ENCODE results near the gene INPP4B.
"Not testable (repeated sequence)": the region's sequence is repeated elsewhere in the genome, so short reads cannot be mapped to it uniquely, and the experiment has no call there.

Gene INPP4B

DNA sequence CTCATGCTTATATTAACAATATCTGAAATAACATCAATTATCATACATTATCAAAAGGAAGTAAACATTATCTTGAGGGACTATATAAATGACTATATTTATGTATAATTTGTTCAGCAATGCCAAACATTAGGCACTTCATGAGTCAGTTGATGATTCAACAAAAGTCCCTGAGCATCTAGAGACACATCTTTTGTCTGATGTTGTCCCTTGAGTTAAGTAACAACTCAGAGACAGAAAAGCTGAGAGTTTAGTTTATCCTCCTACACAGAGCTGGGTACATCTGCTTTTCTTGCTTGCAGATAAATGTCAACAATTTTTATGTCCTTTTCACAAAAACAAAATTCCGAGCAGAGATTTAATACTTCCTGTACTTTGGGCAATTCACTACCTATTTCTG lies 311.1 kb downstream of the INPP4B start:
- no peak for DNase-seq

GRCh38 chr4:142532054-142532453 lies 314.0 kb downstream of the INPP4B start:
- no peak for DNase-seq

GRCh38 chr4:142530728-142531127 lies 315.4 kb downstream of the INPP4B start:
- DNase-seq = no peak

GRCh38 chr4:142528433-142528832 lies 317.7 kb downstream of the INPP4B start:
- no peak for DNase-seq

DNA sequence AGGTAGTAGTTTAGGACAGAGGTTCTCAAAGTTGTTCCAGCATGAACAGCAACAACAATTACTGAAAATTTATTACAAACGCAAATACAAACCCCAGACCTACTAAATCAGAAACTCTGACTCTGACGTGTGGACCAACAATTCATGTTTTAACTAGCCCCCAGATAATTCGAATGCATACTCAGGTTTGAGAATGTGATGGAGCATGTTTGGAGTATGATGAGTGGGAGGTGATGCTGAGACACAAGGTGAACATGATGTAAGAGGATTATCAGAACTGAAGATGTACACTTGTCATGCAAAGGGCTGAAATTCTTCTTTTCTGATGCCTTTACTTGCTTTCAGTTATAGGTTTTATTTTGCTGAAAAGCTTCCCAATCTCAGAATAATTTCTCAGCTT lies 323.0 kb downstream of the INPP4B start:
- no peak for DNase-seq

DNA sequence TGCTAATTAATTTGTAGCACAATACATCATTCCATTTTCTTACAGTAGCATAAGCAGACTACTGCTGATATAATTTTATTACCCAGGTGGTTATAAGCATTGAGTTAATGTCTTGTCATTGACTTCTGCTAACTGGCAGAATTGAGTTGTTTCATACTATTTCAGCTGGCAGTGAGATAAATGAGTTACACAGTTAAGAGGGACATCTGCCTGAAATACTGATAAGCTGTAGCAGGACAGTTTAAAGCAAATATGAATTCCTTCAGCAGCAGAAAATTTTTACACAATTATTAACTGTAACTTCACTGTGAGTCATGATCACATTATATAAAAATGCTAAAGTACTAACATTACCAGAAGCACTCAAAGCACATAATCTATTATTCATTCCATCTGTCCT lies 326.8 kb downstream of the INPP4B start:
- no peak for DNase-seq

GRCh38 chr4:142516686-142517526 lies 329.2 kb downstream of the INPP4B start:
- DNase-seq = no peak

DNA sequence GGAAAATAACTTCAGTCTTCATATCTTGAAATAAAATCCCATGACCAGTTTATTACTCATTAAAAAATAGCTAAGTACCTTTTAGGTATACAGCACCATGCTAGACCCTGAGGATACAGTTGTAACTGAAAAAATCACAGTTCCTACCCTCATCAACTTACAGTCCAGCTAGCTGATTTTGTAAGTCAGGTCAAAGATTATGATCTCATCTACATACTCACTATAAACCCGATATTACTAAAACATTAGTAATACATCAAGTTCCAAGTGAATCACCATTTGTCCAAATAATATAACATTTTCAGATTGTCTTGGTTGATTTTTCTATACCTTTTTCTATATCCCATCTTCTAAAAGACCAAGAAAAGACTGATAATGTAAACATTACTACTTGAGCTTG lies 333.9 kb downstream of the INPP4B start:
- DNase-seq = no peak

DNA sequence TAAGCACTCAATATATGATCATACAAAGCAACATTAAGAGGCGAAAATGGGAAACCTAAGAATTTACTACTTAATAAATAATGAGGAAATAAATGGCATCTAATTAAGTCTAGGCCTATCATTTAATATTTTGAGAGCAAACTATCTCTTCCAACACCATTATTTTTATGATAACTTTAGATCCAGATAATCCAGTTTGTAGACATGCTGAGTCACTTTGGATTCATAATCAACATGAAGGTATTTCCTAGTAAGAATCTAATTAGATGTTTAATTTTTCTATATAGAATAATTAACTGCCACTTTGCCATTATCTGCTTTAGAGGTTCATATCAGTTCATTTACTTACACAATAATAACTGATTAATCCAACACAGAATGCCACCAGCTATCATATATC lies 336.2 kb downstream of the INPP4B start:
- no peak for DNase-seq

GRCh38 chr4:142509381-142509780 lies 336.7 kb downstream of the INPP4B start:
- DNase-seq = not testable (repeated sequence)

- DNase-seq = no peak
These were observed 345.1 kb downstream of the INPP4B start for GRCh38 chr4:142500966-142501365.

- no peak for DNase-seq
These were observed 348.5 kb downstream of the INPP4B start for GRCh38 chr4:142497606-142498005.

DNA sequence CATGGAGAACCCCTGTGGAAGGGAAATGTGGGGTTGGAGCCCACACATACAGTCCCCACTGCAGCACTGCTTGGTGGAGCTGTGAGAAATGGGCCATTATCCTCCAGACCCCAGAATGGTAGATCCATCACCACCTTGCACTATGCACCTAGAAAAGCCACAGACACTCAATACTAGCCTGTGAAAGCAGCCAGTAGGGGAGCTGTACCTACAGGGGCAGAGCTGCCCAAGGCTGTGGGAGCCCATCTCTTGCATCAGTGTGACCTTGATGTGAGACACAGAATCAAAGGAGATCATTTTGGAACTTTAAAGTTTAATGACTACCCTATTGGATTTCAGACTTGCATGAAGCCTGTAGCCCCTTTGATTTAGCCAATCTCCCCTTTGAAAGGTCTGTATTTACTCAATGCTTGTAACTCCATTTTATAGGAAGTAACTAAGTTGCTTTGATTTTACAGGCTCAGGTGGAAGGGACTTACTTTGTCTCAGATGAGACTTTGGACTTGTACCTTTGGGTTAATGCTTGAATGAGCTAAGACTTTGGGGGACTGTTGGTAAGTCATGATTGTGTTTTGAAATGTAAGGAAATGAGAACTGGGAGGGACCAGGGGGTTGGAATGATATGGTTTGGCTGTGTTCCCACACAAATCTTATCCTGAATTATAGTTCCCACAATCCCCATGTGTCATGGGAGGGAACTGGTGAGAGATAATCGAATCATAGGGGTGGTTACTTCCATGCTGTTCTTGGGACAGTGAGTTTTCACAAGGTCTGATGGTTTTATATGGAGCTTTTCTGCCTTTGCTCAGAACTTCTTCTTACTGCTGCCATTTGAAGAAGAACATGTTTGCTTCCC lies 352.6 kb downstream of the INPP4B start:
- no peak for DNase-seq

- no peak for DNase-seq
These were observed 360.6 kb downstream of the INPP4B start for GRCh38 chr4:142485452-142485851.

DNA sequence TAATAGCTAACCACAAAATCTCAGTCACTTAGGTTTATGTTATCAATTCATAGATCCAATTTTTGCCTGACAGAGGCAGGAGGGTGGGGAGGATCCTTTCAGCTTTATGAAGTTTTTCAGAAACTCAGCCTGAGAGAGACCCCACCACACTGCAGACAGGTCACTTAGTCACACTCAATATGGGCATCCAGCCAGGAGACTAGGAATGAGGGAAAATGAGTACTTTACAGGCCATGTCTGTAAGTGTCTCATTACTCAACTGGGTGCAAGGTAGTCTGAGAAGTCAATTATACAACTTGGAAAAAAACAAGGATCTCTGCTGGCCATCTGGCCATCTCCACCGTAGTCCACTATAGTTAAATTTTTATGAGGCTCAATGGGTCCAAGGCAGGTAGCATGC lies 365.9 kb downstream of the INPP4B start:
- no peak for DNase-seq

DNA sequence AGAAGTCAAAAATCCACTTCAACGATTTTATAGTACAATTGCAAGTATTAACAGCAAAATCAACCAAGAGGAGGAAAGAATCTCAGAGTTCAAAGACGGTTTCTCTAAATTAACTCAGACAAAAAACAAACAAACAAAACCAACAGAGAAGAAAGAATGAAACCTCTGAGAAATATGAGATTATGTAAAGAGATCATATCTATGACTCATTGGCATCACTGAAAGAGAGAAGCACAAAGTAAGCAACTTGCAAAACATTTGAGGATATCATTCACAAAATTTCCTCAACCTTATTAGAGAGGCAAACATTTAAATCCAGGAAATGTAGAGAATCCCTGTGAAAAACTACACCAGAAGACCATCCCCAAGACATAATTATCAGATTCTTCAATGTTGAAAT lies 370.4 kb downstream of the INPP4B start:
- DNase-seq = no peak

DNA sequence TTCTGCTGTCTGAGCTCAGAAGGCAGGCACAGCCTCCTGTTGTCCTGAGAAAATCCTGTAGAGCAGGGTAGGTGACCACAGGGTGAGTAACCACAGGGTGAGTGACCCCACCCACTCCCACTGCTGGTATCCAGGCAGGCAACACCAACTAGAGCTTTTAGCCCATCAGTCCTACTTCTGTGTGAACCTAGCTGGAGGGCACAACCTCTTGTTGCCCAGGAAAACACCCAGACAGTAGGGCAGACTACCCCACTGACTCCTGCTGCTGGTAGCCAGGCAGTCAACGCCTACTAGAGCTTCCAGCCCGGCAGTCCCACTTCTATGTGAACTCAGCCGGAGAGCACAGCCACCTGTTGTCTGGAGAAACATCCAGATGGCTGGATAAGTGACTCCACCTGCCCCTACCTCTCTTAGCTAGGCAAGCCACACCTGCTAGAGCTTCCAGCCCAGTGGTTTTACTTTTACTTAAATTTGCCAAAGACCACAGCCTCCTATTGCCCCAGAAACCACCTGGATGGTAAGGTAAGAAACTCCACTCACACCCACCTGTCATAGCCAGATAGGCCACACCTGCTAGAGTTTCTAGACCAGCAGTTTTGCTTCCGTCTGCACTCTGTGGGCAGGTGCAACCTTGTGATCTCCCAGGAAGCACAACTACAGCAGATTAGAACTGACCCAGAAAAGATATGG lies 371.6 kb downstream of the INPP4B start:
- DNase-seq = peak; percentile 46

DNA sequence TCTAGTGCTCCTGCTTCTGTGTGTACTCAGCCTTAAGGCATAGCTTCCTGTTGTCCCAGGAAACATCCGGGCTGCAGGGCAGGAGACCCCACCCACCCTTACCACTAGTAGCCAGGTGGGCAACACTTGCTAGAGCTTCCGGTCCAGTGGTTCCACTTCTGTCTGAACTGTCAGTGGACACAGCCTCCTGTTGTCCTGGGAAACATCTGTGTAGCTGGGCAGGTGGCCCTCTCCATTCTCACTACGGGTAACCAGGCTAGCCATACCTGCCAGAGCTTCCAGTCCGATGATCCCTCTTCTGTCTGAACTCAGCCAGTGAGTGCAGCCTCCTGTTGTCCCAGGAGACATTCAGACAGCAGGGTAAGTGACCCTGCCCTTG lies 372.2 kb downstream of the INPP4B start:
- no peak for DNase-seq

DNA sequence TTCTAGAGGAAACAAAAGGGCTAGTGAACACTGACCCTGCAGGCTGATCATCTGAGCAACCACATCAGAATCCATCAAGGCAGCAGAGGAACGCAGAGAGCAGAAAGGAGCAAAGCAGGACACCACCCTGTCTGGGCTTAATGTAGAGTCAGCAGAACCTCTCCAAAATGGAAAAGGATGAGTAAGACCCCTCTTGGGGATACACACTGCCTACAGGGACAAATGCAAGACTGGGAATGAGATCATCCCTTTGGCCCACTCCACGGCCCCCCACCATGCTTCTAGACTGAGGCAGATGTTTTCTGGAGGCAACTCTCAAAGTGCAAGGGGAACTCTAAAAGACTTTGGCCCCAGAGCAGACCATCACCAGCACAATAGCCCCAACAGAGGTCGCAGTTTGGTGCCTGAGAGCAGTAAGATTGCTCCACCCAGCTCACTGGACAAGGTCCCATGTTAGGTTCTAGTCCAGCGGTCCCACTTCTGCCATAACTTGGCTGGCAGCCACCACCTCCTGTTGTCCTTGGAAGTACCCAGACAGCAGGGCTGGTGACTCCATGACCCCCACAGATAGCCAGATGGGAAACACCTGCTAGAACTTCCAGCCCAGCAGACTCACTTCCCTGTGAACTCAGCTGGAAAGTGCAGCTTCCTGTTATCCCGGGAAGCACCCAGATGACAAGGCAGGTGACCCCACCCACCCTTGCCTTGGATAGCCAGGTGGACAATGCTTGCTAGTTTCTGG lies 372.7 kb downstream of the INPP4B start:
- DNase-seq = no peak

GRCh38 chr4:142467088-142467487 lies 379.0 kb downstream of the INPP4B start:
- no peak for DNase-seq

DNA sequence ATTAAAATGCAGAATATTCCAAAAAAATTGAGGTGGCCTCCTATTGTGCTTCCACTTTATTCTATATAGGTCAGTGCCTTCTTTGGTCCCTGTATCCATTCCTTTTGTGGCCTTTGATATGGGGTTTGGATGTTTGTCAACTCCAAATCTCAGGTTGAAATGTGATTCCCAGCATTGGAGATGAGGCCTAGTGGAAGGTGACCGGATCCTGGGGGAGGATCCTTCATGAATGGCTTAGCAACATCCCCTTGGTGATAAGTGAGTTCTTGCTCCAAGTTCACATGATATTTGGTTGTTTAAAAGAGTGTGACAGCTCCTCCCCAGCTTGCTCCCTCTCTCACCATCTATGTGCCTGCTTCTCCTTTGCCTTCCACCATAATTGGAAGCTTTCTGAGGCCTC lies 380.6 kb downstream of the INPP4B start:
- no peak for DNase-seq

GRCh38 chr4:142463206-142463605 lies 382.9 kb downstream of the INPP4B start:
- DNase-seq = no peak

All from CD4-positive, alpha-beta T cell treated with Interleukin-21 for 1 hour (primary cell).